H1 (cell line): ENCODE measurements around the gene FBXO41. TPM values are rescaled to one million over a fixed set of nuclear protein-coding genes. Genes with fewer than 3 reads are reported as not detected.

ENCODE experiments used
- CTCF ChIA-PET: fragments of 300-600 bp; sonication (Branson Sonifier 250); formaldehyde crosslinking; loops from one replicate; lab custom pipeline; 2021; ENCODE audit not compliant: partially characterized antibody; lab: Charles Lee
- POLR2A ChIA-PET: fragments of 300-600 bp; sonication (Branson Sonifier 250); formaldehyde crosslinking; loops from one replicate; lab custom pipeline; 2021; ENCODE audit warnings: inconsistent platforms; ENCODE audit not compliant: partially characterized antibody; lab: Charles Lee
- DNase-seq, 2 experiments: peaks; one replicate each; pipeline versions ENCODE4 v3.0.0 to v3.0.0-alpha.2; 2010 to 2022; ENCODE audit warnings: low spot score in 2 of 2, low read depth in 1 of 2, mixed read lengths in 1 of 2
- FAIRE-seq: peaks from 2 replicates; lab custom pipeline; 2011; peaks lifted over from hg19 to GRCh38; lab: Jason Lieb, UNC
- H2AFZ ChIP-seq: 2 replicates; pipeline ENCODE4 v1.8.1; 2012; ENCODE audit warnings: low read length, inconsistent platforms
- H2AK5ac ChIP-seq: 2 replicates; pipeline ENCODE4 v1.6.1; 2013; ENCODE audit warnings: low read depth, low read length
- H2BK120ac ChIP-seq: replicated peaks from 2 replicates; pipeline ENCODE3; 2013; ENCODE audit warnings: low read depth, low read length, inconsistent platforms
- H2BK12ac ChIP-seq: 2 replicates; pipeline ENCODE4 v1.6.1; 2013; ENCODE audit warnings: low read depth, low read length
- H2BK15ac ChIP-seq: 2 replicates; pipeline ENCODE4 v1.6.1; 2013; ENCODE audit warnings: low read length
- H2BK20ac ChIP-seq: 2 replicates; pipeline ENCODE4 v1.6.1; 2013; ENCODE audit warnings: low read length
- H2BK5ac ChIP-seq: 2 replicates; pipeline ENCODE4 v1.6.1; 2013; ENCODE audit warnings: low read depth, low read length
- H3K14ac ChIP-seq: 2 replicates; pipeline ENCODE4 v1.6.1; 2013; ENCODE audit warnings: inconsistent platforms; ENCODE audit not compliant: insufficient read length
- H3K18ac ChIP-seq: 2 replicates; pipeline ENCODE4 v1.6.1; 2013; ENCODE audit warnings: low read length; ENCODE audit errors: extremely low read depth
- H3K23ac ChIP-seq: 2 replicates; pipeline ENCODE4 v1.6.1; 2013; ENCODE audit warnings: inconsistent platforms; ENCODE audit not compliant: insufficient read length
- H3K23me2 ChIP-seq: 2 replicates; pipeline ENCODE4 v1.6.1; 2013; ENCODE audit warnings: low read depth, low read length
- H3K27ac ChIP-seq: 2 replicates; pipeline ENCODE4 v1.6.1; 2011; ENCODE audit warnings: low read depth, low read length, inconsistent platforms
- H3K27me3 ChIP-seq, 4 experiments: replicated peaks in 1 of 4; 1 replicate in 1 of 4; 2 replicates in 3 of 4; pipeline versions ENCODE4 v1.6.1 to v1.8.1; 2011 to 2013; ENCODE audit warnings: low read length in 3 of 4, mild to moderate bottlenecking in 3 of 4, inconsistent platforms in 2 of 4, mixed read lengths in 2 of 4, moderate library complexity in 1 of 4; ENCODE audit not compliant: control insufficient read depth in 3 of 4, insufficient read depth in 3 of 4; ENCODE audit errors: extremely low read depth in 1 of 4
- H3K36me3 ChIP-seq, 4 experiments: 2 replicates each; pipeline versions ENCODE4 v1.6.1 to v1.8.1; 2011 to 2013; ENCODE audit warnings: mild to moderate bottlenecking in 4 of 4, low read length in 3 of 4, moderate library complexity in 2 of 4, control low read depth in 1 of 4, inconsistent platforms in 1 of 4; ENCODE audit not compliant: insufficient read depth in 4 of 4, control insufficient read depth in 2 of 4
- H3K4ac ChIP-seq: replicated peaks from 2 replicates; pipeline ENCODE3; 2013; ENCODE audit warnings: low read length, low read depth, mixed read lengths, inconsistent platforms; ENCODE audit not compliant: insufficient read length
- H3K4me1 ChIP-seq, 4 experiments: replicated peaks in 1 of 4; 1 replicate in 1 of 4; 2 replicates in 3 of 4; pipeline versions ENCODE4 v1.6.1 to v1.8.1; 2011 to 2013; ENCODE audit warnings: low read length in 3 of 4, inconsistent platforms in 2 of 4, mixed read lengths in 1 of 4; ENCODE audit not compliant: insufficient read depth in 4 of 4, control insufficient read depth in 3 of 4
- H3K4me2 ChIP-seq, 2 experiments: 2 replicates each; pipeline versions ENCODE4 v1.6.1 to v1.8.1; 2011 to 2013; ENCODE audit warnings: low read depth in 2 of 2, low read length in 2 of 2, control low read depth in 1 of 2, inconsistent platforms in 1 of 2, mild to moderate bottlenecking in 1 of 2; ENCODE audit not compliant: insufficient read depth in 1 of 2
- H3K4me3 ChIP-seq, 4 experiments: fragments of 200-600, 300-600 bp in 1 of 4; sonication (generic), shearing (Covaris generic), sonication (Bioruptor Twin) in 1 of 4; 2 replicates each; pipeline versions ENCODE4 v1.5.1 to v1.8.1; 2011 to 2016; ENCODE audit warnings: low read length in 4 of 4, low read depth in 3 of 4, control low read depth in 2 of 4, inconsistent platforms in 2 of 4, mild to moderate bottlenecking in 2 of 4, mixed read lengths in 1 of 4, moderate library complexity in 1 of 4; ENCODE audit not compliant: insufficient read depth in 2 of 4; ENCODE audit errors: extremely low read depth in 1 of 4
- H3K56ac ChIP-seq: replicated peaks from 2 replicates; pipeline ENCODE3; 2013; ENCODE audit warnings: low read depth, mild to moderate bottlenecking, mixed read lengths, low read length, inconsistent platforms; ENCODE audit not compliant: insufficient read length
- H3K79me1 ChIP-seq: 2 replicates; pipeline ENCODE4 v1.6.1; 2013; ENCODE audit warnings: low read depth, low read length, control low read depth
- H3K79me2 ChIP-seq, 2 experiments: 2 replicates each; pipeline versions ENCODE4 v1.6.1 to v1.8.1; 2012 to 2013; ENCODE audit warnings: low read length in 2 of 2, mild to moderate bottlenecking in 2 of 2, inconsistent platforms in 1 of 2; ENCODE audit not compliant: insufficient read depth in 2 of 2, control insufficient read depth in 1 of 2
- H3K9ac ChIP-seq, 4 experiments: replicated peaks in 1 of 4; 1 replicate in 1 of 4; 2 replicates in 3 of 4; pipeline versions ENCODE4 v1.6.1 to v1.8.1; 2011 to 2013; ENCODE audit warnings: low read depth in 3 of 4, low read length in 3 of 4, control low read depth in 2 of 4, mild to moderate bottlenecking in 2 of 4, moderate library complexity in 2 of 4, inconsistent platforms in 1 of 4; ENCODE audit errors: extremely low read depth in 1 of 4
- H3K9me3 ChIP-seq, 2 experiments: 2 replicates each; pipeline versions ENCODE4 v1.6.1 to v1.8.1; 2012 to 2013; ENCODE audit warnings: mild to moderate bottlenecking in 2 of 2, moderate library complexity in 2 of 2, control low read depth in 1 of 2, inconsistent platforms in 1 of 2, low read depth in 1 of 2, low read length in 1 of 2, mixed read lengths in 1 of 2; ENCODE audit not compliant: insufficient read depth in 2 of 2
- H4K20me1 ChIP-seq, 2 experiments: replicated peaks in 1 of 2; 2 replicates each; pipeline versions ENCODE3 to v1.8.1; 2011 to 2013; ENCODE audit warnings: inconsistent platforms in 2 of 2, low read length in 2 of 2, mild to moderate bottlenecking in 1 of 2; ENCODE audit not compliant: insufficient read depth in 2 of 2, control insufficient read depth in 1 of 2
- H4K5ac ChIP-seq: 2 replicates; pipeline ENCODE4 v1.6.1; 2013; ENCODE audit warnings: low read length, low read depth, mixed read lengths, inconsistent platforms; ENCODE audit not compliant: insufficient read length
- H4K8ac ChIP-seq: 2 replicates; pipeline ENCODE4 v1.8.0; 2013; ENCODE audit warnings: mild to moderate bottlenecking, moderate library complexity, low read length, inconsistent platforms; ENCODE audit not compliant: insufficient read depth; ENCODE audit errors: extremely low read depth
- H4K91ac ChIP-seq: replicated peaks from 2 replicates; pipeline ENCODE3; 2013; ENCODE audit warnings: low read length, mixed read lengths, inconsistent platforms; ENCODE audit not compliant: insufficient read length
- CHD1 ChIP-seq: IDR thresholded peaks from 2 replicates; pipeline ENCODE4 v1.6.1; 2012; ENCODE audit warnings: low read depth, low read length, improper control_type of control experiment
- CHD2 ChIP-seq: IDR thresholded peaks from 2 replicates; pipeline ENCODE4 v1.6.1; 2012; ENCODE audit warnings: low read length, improper control_type of control experiment
- EP300 ChIP-seq, 2 experiments: IDR thresholded peaks; 1 replicate in 1 of 2; 2 replicates in 1 of 2; pipeline ENCODE4 v1.6.1; 2011 to 2012; ENCODE audit warnings: low read depth in 2 of 2, low read length in 2 of 2, mild to moderate bottlenecking in 2 of 2, borderline replicate concordance in 1 of 2, inconsistent platforms in 1 of 2, moderate library complexity in 1 of 2
- GABPA ChIP-seq: IDR thresholded peaks from 2 replicates; pipeline ENCODE4 v1.6.1; 2011; ENCODE audit warnings: mild to moderate bottlenecking, low read length, moderate library complexity, borderline replicate concordance; ENCODE audit not compliant: insufficient read depth
- PHF8 ChIP-seq: fragments of 200-600 bp; sonication (generic); conservative IDR thresholded peaks from 2 replicates; pipeline ENCODE4 v1.7.1; 2012; ENCODE audit warnings: low read depth, mild to moderate bottlenecking, inconsistent platforms, low read length, moderate library complexity
- RXRA ChIP-seq: IDR thresholded peaks from 2 replicates; pipeline ENCODE4 v1.6.1; 2011; ENCODE audit warnings: low read depth, mild to moderate bottlenecking, low read length, moderate library complexity; ENCODE audit not compliant: insufficient read depth
- SIRT6 ChIP-seq: IDR thresholded peaks from one replicate; pipeline ENCODE4 v1.7.1; 2012; ENCODE audit warnings: low read length, inconsistent platforms
- WGBS, 2 experiments: shearing (Covaris generic) in 1 of 2; methylation state at CpG; one replicate each; pipeline versions ENCODE4 v1.1.6 to v1.1.7; 2013 to 2015; ENCODE audit warnings: low lambda C conversion rate in 2 of 2, mixed read lengths in 2 of 2, inconsistent platforms in 1 of 2, low coverage in 1 of 2, missing lambda C conversion rate in 1 of 2; ENCODE audit not compliant: insufficient replicate concordance in 2 of 2, insufficient coverage in 1 of 2, insufficient read length in 1 of 2; ENCODE audit errors: extremely low coverage in 1 of 2, missing lambda C conversion rate in 1 of 2; 5-methylcytosine and 5-hydroxymethylcytosine counted together
- polyA plus RNA-seq, 7 experiments: library from polyadenylated mRNA; depleted of rRNA in 3 of 7; stranded (reverse) in 5 of 7; unstranded in 2 of 7; fragments of >200 nt in 5 of 7; fragments of 200-250 nt in 2 of 7; gene quantifications; 1 replicate in 5 of 7; 2 replicates in 1 of 7; 4 replicates in 1 of 7; pipeline versions ENCODE4 v1.2.1 to v1.2.3, GENCODE V29; 2011 to 2013; ENCODE audit warnings: missing spikeins in 2 of 7, mixed read lengths in 2 of 7
- total RNA-seq: library from RNA; stranded (reverse); fragmentation: NEBNext Ultra II Directional; extraction: Animal tissue kit (Norgen Biotek cat#: 25700); gene quantifications from 2 replicates; pipeline ENCODE4 v1.2.1, GENCODE V29; 2021
- TF ChIP-seq, protein P1 (sequence below): IDR thresholded peaks from 2 replicates; pipeline ENCODE4 v1.6.1; 2012; ENCODE audit warnings: inconsistent platforms

FBXO41 gene
- total and polyA plus RNA-seq, 2 of the 8 experiments (the other 6 are each of a cell fraction or from before 2014, with no cell fraction given) = 11.2 to 14.3 TPM

DNA sequence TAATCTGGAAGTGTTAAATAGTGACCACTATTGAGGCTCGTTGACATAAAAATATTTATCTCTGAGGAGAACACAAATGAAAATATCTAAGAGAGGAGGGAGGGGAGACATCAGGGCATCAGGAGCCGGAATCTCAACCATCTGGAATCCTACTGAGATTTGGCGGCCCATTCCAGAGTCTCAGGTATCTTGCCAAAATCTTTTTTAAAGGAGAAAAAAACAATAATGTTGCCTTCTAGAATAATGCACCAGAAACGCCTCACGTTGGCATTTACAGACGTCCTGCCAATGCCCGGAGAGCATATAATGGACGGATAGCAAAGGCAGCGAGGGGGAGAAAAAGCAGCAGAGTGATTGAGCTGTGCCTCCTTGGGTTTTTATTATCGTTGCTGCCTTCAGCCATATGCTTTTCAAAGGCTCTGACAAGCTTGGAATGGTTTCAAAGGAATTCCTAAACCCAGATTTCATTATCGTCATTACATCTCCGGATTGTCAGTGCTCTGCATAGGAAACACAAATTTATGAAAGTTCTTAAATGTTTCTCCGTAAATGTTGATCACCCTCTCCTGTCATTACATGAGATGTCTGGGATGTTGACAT is 39.9 kb upstream of the FBXO41 start:
- ChIA-PET CTCF (no interaction called here), POLR2A (no interaction called here)
- Histone ChIP-seq H3K27me3 (no peaks in the 10 kb centered on the region), H3K14ac (no peak overlapping the region), H2BK15ac (no peak overlapping the region), H4K8ac (no peak overlapping the region), H2AFZ (peak overlapping the region; percentile 57; the same call in 1 of the 2 replicates), H2BK20ac (no peak overlapping the region), H2AK5ac (no peak overlapping the region), H2BK120ac (no peak overlapping the region), H3K27ac (no peak overlapping the region), H4K91ac (no peak overlapping the region), H2BK12ac (no peak overlapping the region), H3K18ac (no peak overlapping the region), H3K9ac (no peak overlapping the region), H3K4me2 (no peak overlapping the region), H3K4me1 (no peaks in the 10 kb centered on the region), H3K79me1 (no peaks in the 10 kb centered on the region), H2BK5ac (no peak overlapping the region), H3K4me3 (no peak overlapping the region), H3K23me2 (no peaks in the 10 kb centered on the region), H4K20me1 (no peaks in the 10 kb centered on the region), H3K36me3 (no peaks in the 10 kb centered on the region), H3K23ac (no peak overlapping the region), H4K5ac (no peak overlapping the region), H3K9me3 (no peaks in the 10 kb centered on the region), H3K79me2 (no peaks in the 10 kb centered on the region), H3K4ac (no peak overlapping the region), H3K56ac (no peak overlapping the region)
- DNase-seq (no peak), FAIRE-seq (no peak)
- WGBS, 2 experiments = 83% methylated on average over 13 of the region's 13 CpGs; no CpG with 5 or more reads in 1 of the 2 experiments
- TF ChIP-seq GABPA (no peak), RXRA (no peak), SIRT6 (no peak), CHD2 (no peak), CHD1 (no peak), PHF8 (no peak), EP300 (IDR thresholded peaks at IDR 0.05; ENCODE audit: borderline replicate concordance in 1 of 2, low read depth in 2 of 2, low read length in 2 of 2) (no peak)
- TF ChIP-seq, protein P1, sequence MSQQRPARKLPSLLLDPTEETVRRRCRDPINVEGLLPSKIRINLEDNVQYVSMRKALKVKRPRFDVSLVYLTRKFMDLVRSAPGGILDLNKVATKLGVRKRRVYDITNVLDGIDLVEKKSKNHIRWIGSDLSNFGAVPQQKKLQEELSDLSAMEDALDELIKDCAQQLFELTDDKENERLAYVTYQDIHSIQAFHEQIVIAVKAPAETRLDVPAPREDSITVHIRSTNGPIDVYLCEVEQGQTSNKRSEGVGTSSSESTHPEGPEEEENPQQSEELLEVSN = no peak
